Measurements from ENCODE around the gene HLA-DQB2.

The HLA-DQB2 gene

DNA sequence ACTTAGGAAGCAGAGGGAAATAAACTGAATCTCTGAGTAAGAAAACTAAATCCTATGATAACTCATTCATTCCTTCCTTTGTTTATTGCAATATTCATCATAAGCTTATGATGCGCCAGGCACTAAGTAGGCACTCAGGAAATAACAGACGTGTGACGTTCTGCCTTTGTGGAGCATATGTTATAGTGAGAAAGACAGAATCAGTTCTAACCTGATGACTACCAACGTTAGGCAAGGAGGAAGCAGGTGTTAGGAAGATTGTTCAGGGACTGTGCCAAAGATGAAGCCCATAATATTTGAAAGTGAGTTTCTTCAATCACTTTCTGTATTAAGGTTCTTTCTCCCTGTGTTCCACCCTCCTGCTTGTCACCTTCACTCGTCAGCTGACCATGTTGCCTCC, 18.6 kb downstream of the HLA-DQB2 start:
- H3K9me3 Mint-ChIP-seq: no peaks in the 10 kb centered on the region
- no peaks in the 10 kb centered on the region for H3K36me3 Mint-ChIP-seq (ENCODE audit: low read depth)
- TF ChIP-seq, protein P1, sequence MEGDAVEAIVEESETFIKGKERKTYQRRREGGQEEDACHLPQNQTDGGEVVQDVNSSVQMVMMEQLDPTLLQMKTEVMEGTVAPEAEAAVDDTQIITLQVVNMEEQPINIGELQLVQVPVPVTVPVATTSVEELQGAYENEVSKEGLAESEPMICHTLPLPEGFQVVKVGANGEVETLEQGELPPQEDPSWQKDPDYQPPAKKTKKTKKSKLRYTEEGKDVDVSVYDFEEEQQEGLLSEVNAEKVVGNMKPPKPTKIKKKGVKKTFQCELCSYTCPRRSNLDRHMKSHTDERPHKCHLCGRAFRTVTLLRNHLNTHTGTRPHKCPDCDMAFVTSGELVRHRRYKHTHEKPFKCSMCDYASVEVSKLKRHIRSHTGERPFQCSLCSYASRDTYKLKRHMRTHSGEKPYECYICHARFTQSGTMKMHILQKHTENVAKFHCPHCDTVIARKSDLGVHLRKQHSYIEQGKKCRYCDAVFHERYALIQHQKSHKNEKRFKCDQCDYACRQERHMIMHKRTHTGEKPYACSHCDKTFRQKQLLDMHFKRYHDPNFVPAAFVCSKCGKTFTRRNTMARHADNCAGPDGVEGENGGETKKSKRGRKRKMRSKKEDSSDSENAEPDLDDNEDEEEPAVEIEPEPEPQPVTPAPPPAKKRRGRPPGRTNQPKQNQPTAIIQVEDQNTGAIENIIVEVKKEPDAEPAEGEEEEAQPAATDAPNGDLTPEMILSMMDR (IDR thresholded peaks at IDR 0.05; ENCODE audit: unreplicated experiment in 3 of 3): no peak
- H3K4me1 Mint-ChIP-seq: no peaks in the 10 kb centered on the region
- H3K27ac Mint-ChIP-seq: no peak overlapping the region
- H3K27me3 Mint-ChIP-seq (ENCODE audit: low read depth): peaks cover 16% of the 10 kb centered on the region
- H3K4me3 Mint-ChIP-seq: no peak overlapping the region

DNA sequence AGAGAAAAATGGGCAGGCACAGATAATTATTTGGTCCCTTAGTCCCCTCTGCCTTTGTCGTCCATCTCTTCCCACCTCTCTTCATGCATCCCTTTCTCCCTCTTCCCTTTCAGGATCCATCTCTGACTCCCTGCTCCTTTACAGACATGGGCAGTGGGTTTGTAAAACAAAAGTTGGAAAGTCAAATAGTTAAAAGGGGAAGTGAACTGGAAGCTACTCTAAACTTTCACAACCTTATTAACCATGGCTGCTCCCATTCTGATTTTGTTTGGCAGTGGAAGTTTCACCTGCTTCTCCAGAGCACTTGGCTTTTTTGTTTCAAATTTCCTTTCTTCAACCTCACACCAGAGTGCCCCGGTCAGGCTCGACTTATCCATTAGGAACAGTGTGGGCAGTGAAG, 21.0 kb downstream of the HLA-DQB2 start:
- H3K36me3 Mint-ChIP-seq (ENCODE audit: low read depth): no peaks in the 10 kb centered on the region
- H3K27ac Mint-ChIP-seq: no peak overlapping the region
- peaks cover 19% of the 10 kb centered on the region for H3K27me3 Mint-ChIP-seq (ENCODE audit: low read depth)
- H3K4me3 Mint-ChIP-seq: no peak overlapping the region
- no peaks in the 10 kb centered on the region for H3K9me3 Mint-ChIP-seq
- no peaks in the 10 kb centered on the region for H3K4me1 Mint-ChIP-seq
- TF ChIP-seq, protein P1 (IDR thresholded peaks at IDR 0.05; ENCODE audit: unreplicated experiment in 3 of 3): no peak

DNA sequence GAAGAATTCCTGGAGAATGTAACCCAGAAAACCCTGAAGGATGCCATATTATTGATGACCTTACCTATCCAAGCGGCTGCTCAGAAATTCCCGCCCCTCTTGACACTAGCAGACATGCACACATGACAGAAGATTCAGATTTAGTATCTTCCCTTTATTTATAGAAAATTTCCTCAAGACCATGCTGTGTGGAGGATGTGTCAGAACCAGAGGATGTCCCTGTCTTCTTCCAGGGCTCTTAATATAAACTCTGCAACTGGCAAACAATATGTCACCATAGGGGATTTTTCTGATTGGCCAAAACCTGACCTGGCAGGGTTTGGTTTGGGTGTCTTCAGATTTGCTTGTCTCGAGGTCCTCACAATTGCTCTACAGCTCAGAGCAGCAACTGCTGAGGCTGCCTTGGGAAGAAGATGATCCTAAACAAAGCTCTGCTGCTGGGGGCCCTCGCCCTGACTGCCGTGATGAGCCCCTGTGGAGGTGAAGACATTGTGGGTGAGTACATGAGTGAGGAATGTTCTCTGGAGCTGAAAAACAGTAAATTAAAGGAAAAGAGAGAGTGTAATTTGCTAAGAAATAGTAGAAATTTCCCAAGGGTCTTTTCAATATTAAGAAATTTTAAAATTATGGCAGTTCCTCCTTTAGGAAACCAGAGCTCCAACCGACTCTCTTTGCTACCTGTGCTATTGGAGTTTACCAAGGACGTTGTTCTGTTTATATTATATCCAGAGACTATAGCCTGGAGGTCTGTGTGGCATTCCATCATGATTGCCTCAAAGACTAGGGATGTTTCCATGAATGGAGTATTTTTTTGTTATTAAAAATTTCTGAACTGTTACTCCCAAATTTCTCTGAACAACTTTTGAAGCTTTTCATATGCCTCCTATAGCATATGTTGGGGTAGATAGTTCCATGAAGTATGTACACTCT, 22.0 kb downstream of the HLA-DQB2 start, which contains the start of gene HLA-DQA2:
Gene HLA-DQA2, plus strand, starts transcription at position 361 of the 930 bp plus-strand sequence. Its CDS starts 53 bp downstream, at position 414.
- H3K9me3 Mint-ChIP-seq: no peaks in the 10 kb centered on the region
- no peak within 1 kb of the TSS for H3K27ac Mint-ChIP-seq
- peaks cover 16% of the 10 kb centered on the region for H3K27me3 Mint-ChIP-seq (ENCODE audit: low read depth)
- H3K4me1 Mint-ChIP-seq: no peaks in the 10 kb centered on the region
- H3K4me3 Mint-ChIP-seq: no peak within 1 kb of the TSS
- H3K36me3 Mint-ChIP-seq (ENCODE audit: low read depth): no peaks in the 10 kb centered on the region
- TF ChIP-seq, protein P1 (IDR thresholded peaks at IDR 0.05; ENCODE audit: unreplicated experiment in 3 of 3): no peak

DNA sequence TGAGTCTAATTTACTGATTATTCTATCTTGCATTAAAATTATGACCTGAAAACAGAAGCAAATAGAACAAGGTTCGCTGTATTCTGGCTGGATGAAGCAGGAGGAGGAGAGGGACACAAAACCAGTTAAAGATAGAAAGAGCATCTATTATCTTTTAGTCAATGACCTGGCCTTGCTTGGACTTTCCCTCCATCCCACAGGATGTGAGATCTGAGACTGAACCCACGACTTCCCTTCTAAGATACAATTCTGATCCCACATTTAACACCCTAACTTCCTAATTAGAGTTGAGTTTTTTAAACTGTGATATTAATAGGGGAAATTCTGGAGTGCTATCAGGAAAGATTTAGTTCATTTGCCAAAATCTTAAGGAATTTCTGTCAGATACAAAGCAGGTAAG, 25.2 kb downstream of the HLA-DQB2 start:
- Mint-ChIP-seq H3K9me3 (peaks cover 3% of the 10 kb centered on the region), H3K36me3 (ENCODE audit: low read depth) (no peaks in the 10 kb centered on the region)

DNA sequence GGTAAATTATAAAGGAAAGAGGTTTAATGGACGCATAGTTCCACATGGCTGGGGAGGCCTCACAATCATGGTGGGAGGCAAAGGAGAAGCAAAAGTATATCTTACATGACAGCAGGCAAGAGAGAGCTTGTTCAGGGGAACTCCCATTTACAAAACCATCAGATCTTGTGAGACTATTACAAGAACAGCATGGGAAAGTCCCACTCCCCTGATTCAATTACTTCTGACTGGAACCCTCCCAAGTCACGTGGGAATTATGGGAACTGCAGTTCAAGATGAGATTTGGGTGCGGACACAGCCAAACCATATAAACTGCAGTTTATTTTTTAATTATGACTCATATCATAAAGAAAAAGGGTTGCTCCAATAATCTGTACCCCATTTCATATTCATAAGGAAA, 44.5 kb downstream of the HLA-DQB2 start:
- Mint-ChIP-seq H3K27me3 (ENCODE audit: low read depth) (peaks cover 8% of the 10 kb centered on the region), H3K9me3 (no peaks in the 10 kb centered on the region), H3K36me3 (ENCODE audit: low read depth) (no peaks in the 10 kb centered on the region), H3K4me3 (no peak overlapping the region), H3K4me1 (no peaks in the 10 kb centered on the region), H3K27ac (no peak overlapping the region)
- TF ChIP-seq, protein P1 (IDR thresholded peaks at IDR 0.05; ENCODE audit: unreplicated experiment in 3 of 3): no peak

More for the DNA sequence above, 25.2 kb downstream of the HLA-DQB2 start:
- TF ChIP-seq, protein P1 (IDR thresholded peaks at IDR 0.05; ENCODE audit: unreplicated experiment in 3 of 3): no peak
- Mint-ChIP-seq H3K4me1 (no peaks in the 10 kb centered on the region), H3K4me3 (no peak overlapping the region), H3K27me3 (ENCODE audit: low read depth) (peaks cover 12% of the 10 kb centered on the region), H3K27ac (no peak overlapping the region)
